Progenitor cell of endocrine pancreas (in vitro differentiated cells): ENCODE data around the gene AP1B1. TPM values are rescaled to one million over a fixed set of nuclear protein-coding genes. Genes with fewer than 3 reads are reported as not detected.

Experiments used
- DNase-seq: peaks from one replicate; pipeline ENCODE4 v3.0.0; 2021; ENCODE audit warnings: low spot score; ENCODE audit not compliant: unreplicated experiment
- H3K27ac Mint-ChIP-seq: 2 replicates; pipeline ENCODE4 v1.8.0; 2021; ENCODE audit warnings: mild to moderate bottlenecking, moderate library complexity, mixed read lengths
- H3K27me3 Mint-ChIP-seq: 2 replicates; pipeline ENCODE4 v1.8.0; 2021; ENCODE audit warnings: mixed read lengths
- H3K36me3 Mint-ChIP-seq: 2 replicates; pipeline ENCODE4 v1.8.0; 2022; ENCODE audit warnings: mixed read lengths; ENCODE audit not compliant: insufficient read depth
- H3K4me1 Mint-ChIP-seq: 2 replicates; pipeline ENCODE4 v1.8.0; 2021; ENCODE audit warnings: low read depth, mixed read lengths
- H3K4me3 Mint-ChIP-seq: 2 replicates; pipeline ENCODE4 v1.8.0; 2021; ENCODE audit warnings: low read depth, mild to moderate bottlenecking, moderate library complexity, mixed read lengths
- H3K9me3 Mint-ChIP-seq: 2 replicates; pipeline ENCODE4 v1.8.0; 2021; ENCODE audit warnings: low read depth, mixed read lengths
- total RNA-seq: library from RNA; stranded (reverse); gene quantifications from 2 replicates; pipeline ENCODE4 v1.2.1, GENCODE V29; 2021
- TF ChIP-seq, protein P1 (sequence below): fragments of 200-600 bp; sonication (generic); IDR thresholded peaks from one replicate; pipeline ENCODE4 v1.5.0; 2021; ENCODE audit warnings: antibody characterized with exemption, mild to moderate bottlenecking; ENCODE audit not compliant: unreplicated experiment

AP1B1 gene
- total RNA-seq, 1 donor from 2014 or later: 59.6 TPM

DNA sequence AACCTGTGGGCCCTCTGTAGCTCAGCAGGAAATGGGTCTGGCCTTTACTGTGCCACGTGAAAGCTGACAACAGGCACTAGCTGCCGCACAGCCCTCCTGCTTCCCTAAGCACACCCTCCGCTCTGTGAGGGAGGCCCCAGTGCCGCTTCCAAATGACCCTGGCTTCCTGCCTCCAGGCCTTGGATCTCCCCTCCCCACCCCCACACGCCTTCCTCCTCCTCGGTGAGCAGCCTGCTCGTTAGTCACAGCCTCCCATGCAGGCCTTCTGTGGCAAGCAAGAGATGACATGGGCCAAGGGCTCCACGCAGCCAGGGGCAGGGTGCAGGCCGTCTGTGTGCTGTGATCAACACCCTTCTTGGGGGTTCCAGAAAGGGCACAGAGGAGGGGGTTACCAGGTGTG is 57.6 kb downstream of the AP1B1 start:
- Mint-ChIP-seq H3K27me3 (no peaks in the 10 kb centered on the region), H3K4me3 (no peak overlapping the region), H3K9me3 (no peaks in the 10 kb centered on the region), H3K4me1 (no peaks in the 10 kb centered on the region), H3K36me3 (peaks cover 14% of the 10 kb centered on the region), H3K27ac (no peak overlapping the region)
- TF ChIP-seq, protein P1, sequence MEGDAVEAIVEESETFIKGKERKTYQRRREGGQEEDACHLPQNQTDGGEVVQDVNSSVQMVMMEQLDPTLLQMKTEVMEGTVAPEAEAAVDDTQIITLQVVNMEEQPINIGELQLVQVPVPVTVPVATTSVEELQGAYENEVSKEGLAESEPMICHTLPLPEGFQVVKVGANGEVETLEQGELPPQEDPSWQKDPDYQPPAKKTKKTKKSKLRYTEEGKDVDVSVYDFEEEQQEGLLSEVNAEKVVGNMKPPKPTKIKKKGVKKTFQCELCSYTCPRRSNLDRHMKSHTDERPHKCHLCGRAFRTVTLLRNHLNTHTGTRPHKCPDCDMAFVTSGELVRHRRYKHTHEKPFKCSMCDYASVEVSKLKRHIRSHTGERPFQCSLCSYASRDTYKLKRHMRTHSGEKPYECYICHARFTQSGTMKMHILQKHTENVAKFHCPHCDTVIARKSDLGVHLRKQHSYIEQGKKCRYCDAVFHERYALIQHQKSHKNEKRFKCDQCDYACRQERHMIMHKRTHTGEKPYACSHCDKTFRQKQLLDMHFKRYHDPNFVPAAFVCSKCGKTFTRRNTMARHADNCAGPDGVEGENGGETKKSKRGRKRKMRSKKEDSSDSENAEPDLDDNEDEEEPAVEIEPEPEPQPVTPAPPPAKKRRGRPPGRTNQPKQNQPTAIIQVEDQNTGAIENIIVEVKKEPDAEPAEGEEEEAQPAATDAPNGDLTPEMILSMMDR: no peak
- no peak for DNase-seq

DNA sequence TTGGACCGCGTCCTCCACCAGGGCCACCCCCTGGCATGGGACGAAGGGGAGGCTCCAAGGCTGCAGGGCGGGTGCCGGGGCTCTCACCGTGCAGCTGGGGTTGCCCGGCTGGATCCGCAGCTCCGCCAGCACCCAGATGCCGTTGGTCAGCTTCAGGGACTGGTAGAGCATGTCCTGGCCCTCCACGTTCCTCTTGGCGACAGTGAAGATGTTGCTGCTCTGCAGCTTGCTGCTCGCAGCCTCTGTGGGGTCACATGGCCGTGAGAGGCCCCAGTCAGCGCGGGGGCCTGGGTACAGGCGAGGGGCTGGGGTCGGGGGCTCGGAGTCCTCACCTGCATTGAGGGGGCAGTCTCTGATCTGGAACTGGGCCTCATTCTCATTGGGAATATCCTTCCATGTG is 58.1 kb downstream of the AP1B1 start:
- H3K4me1 Mint-ChIP-seq: no peaks in the 10 kb centered on the region
- no peak for DNase-seq
- H3K27me3 Mint-ChIP-seq: no peaks in the 10 kb centered on the region
- H3K9me3 Mint-ChIP-seq: no peaks in the 10 kb centered on the region
- no peak overlapping the region for H3K4me3 Mint-ChIP-seq
- peaks cover 13% of the 10 kb centered on the region for H3K36me3 Mint-ChIP-seq
- no peak overlapping the region for H3K27ac Mint-ChIP-seq
- TF ChIP-seq, protein P1: no peak

DNA sequence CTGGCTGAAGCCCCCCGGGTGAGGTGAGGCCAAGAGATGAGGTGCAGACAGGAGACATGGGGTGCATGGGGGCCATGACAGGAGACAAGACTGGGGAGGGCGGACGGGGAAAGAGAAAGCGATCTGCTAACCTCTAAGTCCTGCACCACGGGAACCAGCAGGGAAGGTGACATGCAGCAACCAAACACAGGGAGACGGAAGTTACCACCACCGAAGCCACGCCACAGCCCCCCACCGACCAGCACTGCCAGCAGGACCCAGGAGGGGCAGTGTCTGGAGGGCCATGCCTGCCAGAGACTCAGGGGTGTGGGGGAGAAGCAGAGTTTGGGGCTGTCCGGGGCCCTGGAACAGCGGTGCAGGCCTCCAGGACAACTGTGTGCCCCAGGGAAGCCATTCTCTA is 58.8 kb downstream of the AP1B1 start:
- H3K27ac Mint-ChIP-seq: no peak overlapping the region
- no peaks in the 10 kb centered on the region for H3K27me3 Mint-ChIP-seq
- H3K4me1 Mint-ChIP-seq: no peaks in the 10 kb centered on the region
- peaks cover 13% of the 10 kb centered on the region for H3K36me3 Mint-ChIP-seq
- no peak for DNase-seq
- TF ChIP-seq, protein P1: no peak
- no peaks in the 10 kb centered on the region for H3K9me3 Mint-ChIP-seq
- H3K4me3 Mint-ChIP-seq: no peak overlapping the region

DNA sequence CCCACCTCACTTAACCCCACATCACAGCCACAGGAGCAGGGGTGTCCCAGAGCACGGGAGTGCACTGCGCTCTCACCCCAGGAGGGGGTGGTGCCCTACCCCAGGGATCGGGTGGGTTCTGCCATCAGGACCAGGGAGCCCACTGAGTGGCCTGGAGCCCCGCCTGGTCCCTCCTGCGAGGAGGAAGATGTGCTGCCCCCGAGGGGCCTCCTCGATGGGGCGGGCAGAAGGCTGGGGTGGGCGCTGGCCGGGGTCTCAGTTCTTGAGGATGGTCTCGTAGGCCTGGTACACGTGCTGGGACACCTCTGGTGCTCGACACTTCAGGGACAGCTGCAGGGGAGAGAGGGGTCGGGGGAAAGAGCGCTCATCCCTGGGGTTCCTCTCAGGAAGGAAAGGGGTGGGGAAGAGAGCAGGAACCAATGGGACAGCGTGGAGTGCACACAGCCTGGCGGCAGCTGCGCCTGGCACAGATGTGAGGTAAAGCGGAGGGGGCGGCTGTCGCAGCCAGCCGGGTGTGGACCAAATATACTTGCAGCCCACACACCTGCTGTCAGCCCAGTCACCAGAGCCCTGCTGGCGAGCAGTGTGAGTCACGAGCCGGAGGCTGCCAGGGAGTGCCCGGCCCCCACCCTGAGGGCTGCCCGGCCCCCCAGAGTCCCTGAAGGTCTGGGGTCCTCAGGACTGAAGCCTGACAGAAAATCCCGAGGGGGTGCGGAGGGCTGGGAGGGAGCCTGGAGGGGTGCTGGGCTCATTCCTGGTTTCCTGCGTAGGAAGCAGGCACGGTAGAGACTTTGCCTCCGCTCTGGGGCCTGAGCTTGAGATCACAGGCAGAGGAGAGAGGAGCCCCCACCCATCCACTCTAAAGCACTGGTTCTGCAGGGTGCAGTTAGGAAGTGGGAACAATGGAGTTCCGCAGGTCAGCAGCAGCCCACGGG is 59.5 kb downstream of the AP1B1 start:
- no peaks in the 10 kb centered on the region for H3K4me1 Mint-ChIP-seq
- no peak overlapping the region for H3K27ac Mint-ChIP-seq
- TF ChIP-seq, protein P1: no peak
- no peaks in the 10 kb centered on the region for H3K9me3 Mint-ChIP-seq
- H3K27me3 Mint-ChIP-seq: no peaks in the 10 kb centered on the region
- H3K36me3 Mint-ChIP-seq: peaks cover 11% of the 10 kb centered on the region
- H3K4me3 Mint-ChIP-seq: no peak overlapping the region
- no peak for DNase-seq

DNA sequence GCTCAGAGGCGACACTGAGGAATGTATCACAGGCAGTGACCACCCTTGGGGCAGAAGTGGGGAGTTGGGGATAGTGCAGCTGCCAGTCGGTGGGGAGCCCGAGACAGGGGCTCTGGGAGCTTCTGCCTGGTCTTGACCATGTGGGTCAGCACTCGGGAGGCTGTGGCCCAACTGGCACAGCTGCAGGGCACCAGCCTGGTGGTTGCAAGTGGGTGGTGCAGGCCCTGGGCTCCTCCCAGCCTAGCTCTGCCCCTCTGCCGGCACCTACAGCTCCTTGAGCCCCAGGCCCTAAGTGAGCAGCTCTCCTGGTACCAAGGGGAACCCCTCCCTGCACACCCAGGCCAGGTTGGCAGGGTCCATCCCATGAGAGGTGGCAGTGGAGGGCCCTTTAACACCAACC is 60.3 kb downstream of the AP1B1 start:
- no peaks in the 10 kb centered on the region for H3K4me1 Mint-ChIP-seq
- H3K4me3 Mint-ChIP-seq: no peak overlapping the region
- no peaks in the 10 kb centered on the region for H3K9me3 Mint-ChIP-seq
- peaks cover 7% of the 10 kb centered on the region for H3K36me3 Mint-ChIP-seq
- no peaks in the 10 kb centered on the region for H3K27me3 Mint-ChIP-seq
- TF ChIP-seq, protein P1: peak; percentile 16
- DNase-seq: no peak
- H3K27ac Mint-ChIP-seq: no peak overlapping the region
